NCI-H2107 treated with DMSO at 0.1 percent for 48 hours (cell line): Measurements from ENCODE around the gene LYRM4.
"Not testable (repeated sequence)": the region's sequence is repeated elsewhere in the genome, so short reads cannot be mapped to it uniquely, and the experiment has no call there.

Experiments
- DNase-seq: peaks from one replicate; lab custom pipeline; 2025; ENCODE audit not compliant: unreplicated experiment; lab: John Stamatoyannopoulos, UW

The LYRM4 gene

GRCh38 chr6:5123296-5124143 is 137.2 kb downstream of the LYRM4 start:
- DNase-seq: no peak

GRCh38 chr6:5122504-5123112 is 138.1 kb downstream of the LYRM4 start:
- no peak for DNase-seq

GRCh38 chr6:5121956-5122355 is 138.8 kb downstream of the LYRM4 start:
- DNase-seq: no peak

GRCh38 chr6:5121479-5121878 is 139.3 kb downstream of the LYRM4 start:
- DNase-seq: no peak

GRCh38 chr6:5120543-5120942 is 140.2 kb downstream of the LYRM4 start:
- not testable (repeated sequence) for DNase-seq

- DNase-seq: no peak
Measured at GRCh38 chr6:5120011-5120410, 140.7 kb downstream of the LYRM4 start.

- no peak for DNase-seq
Measured at GRCh38 chr6:5119090-5119951, 141.4 kb downstream of the LYRM4 start.

GRCh38 chr6:5116243-5116991 is 144.3 kb downstream of the LYRM4 start:
- no peak for DNase-seq

GRCh38 chr6:5115168-5115567 is 145.6 kb downstream of the LYRM4 start:
- DNase-seq: no peak

GRCh38 chr6:5113096-5113495 is 147.7 kb downstream of the LYRM4 start:
- DNase-seq: no peak

GRCh38 chr6:5112066-5112799 is 148.5 kb downstream of the LYRM4 start:
- no peak for DNase-seq

- DNase-seq: no peak
Measured at GRCh38 chr6:5111626-5112025, 149.1 kb downstream of the LYRM4 start.

GRCh38 chr6:5110246-5110645 is 150.5 kb downstream of the LYRM4 start:
- DNase-seq: no peak

GRCh38 chr6:5109436-5109835 is 151.3 kb downstream of the LYRM4 start:
- no peak for DNase-seq

GRCh38 chr6:5108536-5109150 is 152.1 kb downstream of the LYRM4 start:
- no peak for DNase-seq

- no peak for DNase-seq
Measured at GRCh38 chr6:5108068-5108467, 152.7 kb downstream of the LYRM4 start.

GRCh38 chr6:5107341-5107740 is 153.4 kb downstream of the LYRM4 start:
- no peak for DNase-seq

- DNase-seq: no peak
Measured at GRCh38 chr6:5105146-5105545, 155.6 kb downstream of the LYRM4 start.

GRCh38 chr6:5104667-5105066 is 156.1 kb downstream of the LYRM4 start:
- no peak for DNase-seq

GRCh38 chr6:5103250-5103649 is 157.5 kb downstream of the LYRM4 start:
- no peak for DNase-seq
